Measurements from ENCODE around the gene ZNF775.

ZNF775 gene

GRCh38 chr7:150377635-150378034, 1.5 kb upstream of the ZNF775 start:
- no peak for TF ChIP-seq TAF1 (IDR thresholded peaks at IDR 0.05; ENCODE audit: low read depth)
- TF ChIP-seq, protein P1, sequence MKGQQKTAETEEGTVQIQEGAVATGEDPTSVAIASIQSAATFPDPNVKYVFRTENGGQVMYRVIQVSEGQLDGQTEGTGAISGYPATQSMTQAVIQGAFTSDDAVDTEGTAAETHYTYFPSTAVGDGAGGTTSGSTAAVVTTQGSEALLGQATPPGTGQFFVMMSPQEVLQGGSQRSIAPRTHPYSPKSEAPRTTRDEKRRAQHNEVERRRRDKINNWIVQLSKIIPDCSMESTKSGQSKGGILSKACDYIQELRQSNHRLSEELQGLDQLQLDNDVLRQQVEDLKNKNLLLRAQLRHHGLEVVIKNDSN (IDR thresholded peaks at IDR 0.05): no peak

DNA sequence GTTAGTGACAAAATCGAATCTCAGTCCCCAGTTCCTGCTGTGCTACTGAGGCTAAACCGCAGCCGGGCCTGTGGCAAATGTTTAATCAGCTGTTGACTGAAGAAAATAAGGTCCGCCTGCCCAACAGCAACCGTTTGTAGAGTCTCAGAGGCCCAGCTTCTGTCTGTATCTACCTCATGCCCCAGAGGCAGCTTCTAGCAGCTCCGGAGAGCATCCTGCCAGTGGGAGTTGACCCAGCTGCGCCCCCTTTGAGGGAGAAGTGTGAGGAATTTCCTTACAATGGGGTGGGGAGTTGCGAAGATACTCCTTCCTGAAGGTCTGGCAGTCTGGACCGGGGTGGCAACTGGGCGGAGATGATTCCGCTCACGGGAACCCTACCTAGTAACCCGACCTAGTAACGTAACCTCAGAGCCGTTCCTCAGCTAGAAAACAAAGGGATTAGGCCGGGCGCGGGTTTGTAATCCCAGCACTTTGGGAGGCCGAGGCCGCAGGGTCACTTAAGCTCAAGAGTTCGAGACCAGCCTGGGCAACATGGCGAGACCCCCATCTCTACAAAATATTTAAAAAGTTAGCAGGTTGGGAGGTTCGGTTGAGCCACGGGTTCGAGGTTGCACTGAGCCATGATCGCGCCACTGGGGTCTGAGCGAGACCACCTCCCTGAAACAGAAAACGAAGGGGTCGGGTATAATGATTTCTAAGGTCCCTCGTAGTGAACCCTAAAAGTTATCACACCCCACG, 846 bp upstream of the ZNF775 start:
- TF ChIP-seq RAD21 (IDR thresholded peaks at IDR 0.05; ENCODE audit: low read depth): 0 out of 2 replicates have a peak, but pooled peaks have one; percentile 5
- TF ChIP-seq CEBPB (IDR thresholded peaks at IDR 0.05): no peak

DNA sequence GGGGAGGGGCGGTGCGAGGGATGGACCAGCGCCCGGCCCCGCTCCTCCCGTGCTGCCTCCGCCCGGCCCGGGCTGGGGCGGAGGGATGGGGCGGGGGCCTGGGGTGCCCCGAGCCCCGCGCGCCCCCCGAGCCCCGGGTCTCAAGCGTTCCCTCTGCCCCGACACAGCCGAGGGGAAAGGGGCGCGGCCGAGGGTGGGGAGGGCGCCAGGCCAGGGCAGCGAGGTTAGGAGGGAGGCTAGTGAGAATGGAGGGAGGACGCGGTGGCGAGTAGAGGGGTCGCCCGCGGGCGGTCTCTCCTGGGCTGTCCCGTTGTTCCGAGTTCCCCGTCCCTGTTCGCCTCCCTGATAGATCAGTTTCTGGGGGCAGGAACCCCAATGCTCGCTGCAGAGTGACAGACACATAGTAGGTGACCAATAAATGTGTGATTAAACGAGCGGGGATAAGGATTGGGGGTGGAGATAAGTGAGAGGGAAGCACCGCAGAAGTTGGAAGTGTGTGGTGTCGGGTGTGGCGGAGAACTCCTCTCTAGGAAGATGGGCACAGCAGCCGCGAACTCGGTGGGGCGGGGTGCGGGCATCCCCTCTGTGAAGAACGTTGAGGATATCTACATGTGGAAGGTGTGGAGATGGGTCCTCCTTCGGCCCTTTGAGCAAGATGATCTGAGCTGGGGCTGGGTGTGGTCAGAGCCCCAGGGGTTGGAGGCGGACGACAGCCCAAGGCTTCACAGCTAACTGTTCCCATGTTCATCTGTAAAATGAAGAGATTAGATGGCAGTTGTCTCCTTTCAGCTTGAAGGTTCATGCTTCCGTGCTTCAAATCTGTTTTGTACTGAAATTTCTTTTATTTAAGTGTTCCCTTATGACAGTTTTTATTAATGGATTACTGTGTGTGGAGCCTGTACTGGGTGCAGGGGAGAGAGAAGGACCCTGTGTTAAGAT, 580 bp downstream of the ZNF775 start:
- TF ChIP-seq CREB1 (IDR thresholded peaks at IDR 0.05; ENCODE audit: low read depth) (no peak), ZBTB7A (IDR thresholded peaks at IDR 0.05; ENCODE audit: low read depth) (peak; percentile 83), RAD21 (IDR thresholded peaks at IDR 0.05; ENCODE audit: low read depth) (no peak), YY1 (IDR thresholded peaks at IDR 0.05; ENCODE audit: low read depth) (no peak), MAX (IDR thresholded peaks at IDR 0.05) (peak; percentile 38; the same call in 1 of the 2 replicates), TEAD4 (IDR thresholded peaks at IDR 0.05) (no peak), TAF1 (IDR thresholded peaks at IDR 0.05; ENCODE audit: low read depth) (no peak), NFIC (IDR thresholded peaks at IDR 0.05) (no peak), CEBPB (IDR thresholded peaks at IDR 0.05) (no peak), TCF12 (IDR thresholded peaks at IDR 0.05; ENCODE audit: low read depth) (no peak)
- TF ChIP-seq, protein P2, sequence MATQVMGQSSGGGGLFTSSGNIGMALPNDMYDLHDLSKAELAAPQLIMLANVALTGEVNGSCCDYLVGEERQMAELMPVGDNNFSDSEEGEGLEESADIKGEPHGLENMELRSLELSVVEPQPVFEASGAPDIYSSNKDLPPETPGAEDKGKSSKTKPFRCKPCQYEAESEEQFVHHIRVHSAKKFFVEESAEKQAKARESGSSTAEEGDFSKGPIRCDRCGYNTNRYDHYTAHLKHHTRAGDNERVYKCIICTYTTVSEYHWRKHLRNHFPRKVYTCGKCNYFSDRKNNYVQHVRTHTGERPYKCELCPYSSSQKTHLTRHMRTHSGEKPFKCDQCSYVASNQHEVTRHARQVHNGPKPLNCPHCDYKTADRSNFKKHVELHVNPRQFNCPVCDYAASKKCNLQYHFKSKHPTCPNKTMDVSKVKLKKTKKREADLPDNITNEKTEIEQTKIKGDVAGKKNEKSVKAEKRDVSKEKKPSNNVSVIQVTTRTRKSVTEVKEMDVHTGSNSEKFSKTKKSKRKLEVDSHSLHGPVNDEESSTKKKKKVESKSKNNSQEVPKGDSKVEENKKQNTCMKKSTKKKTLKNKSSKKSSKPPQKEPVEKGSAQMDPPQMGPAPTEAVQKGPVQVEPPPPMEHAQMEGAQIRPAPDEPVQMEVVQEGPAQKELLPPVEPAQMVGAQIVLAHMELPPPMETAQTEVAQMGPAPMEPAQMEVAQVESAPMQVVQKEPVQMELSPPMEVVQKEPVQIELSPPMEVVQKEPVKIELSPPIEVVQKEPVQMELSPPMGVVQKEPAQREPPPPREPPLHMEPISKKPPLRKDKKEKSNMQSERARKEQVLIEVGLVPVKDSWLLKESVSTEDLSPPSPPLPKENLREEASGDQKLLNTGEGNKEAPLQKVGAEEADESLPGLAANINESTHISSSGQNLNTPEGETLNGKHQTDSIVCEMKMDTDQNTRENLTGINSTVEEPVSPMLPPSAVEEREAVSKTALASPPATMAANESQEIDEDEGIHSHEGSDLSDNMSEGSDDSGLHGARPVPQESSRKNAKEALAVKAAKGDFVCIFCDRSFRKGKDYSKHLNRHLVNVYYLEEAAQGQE (IDR thresholded peaks at IDR 0.05; ENCODE audit: low read depth): no peak

DNA sequence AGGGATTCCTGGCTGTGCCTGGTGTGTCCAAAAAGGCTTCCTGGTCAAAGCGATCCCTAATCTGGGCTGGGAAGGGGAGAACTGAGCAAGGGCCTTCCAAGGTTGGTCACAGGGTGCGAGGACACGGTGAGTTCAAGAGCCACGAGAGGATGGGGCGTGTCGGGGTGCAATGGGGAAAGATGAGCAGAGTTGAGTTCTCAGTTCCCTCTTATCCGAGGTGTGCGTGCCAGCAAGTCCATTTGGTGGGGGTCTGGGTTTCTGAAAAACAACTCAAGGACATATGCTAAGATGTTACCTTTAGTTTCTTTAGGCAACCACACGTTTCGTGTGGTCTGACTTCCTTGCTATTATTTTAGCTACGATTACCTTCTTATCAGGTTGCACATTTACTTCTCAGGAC, 1.3 kb downstream of the ZNF775 start:
- TF ChIP-seq YY1 (IDR thresholded peaks at IDR 0.05; ENCODE audit: low read depth) (no peak), RAD21 (IDR thresholded peaks at IDR 0.05; ENCODE audit: low read depth) (no peak), TCF12 (IDR thresholded peaks at IDR 0.05; ENCODE audit: low read depth) (no peak), TEAD4 (IDR thresholded peaks at IDR 0.05) (no peak), CEBPB (IDR thresholded peaks at IDR 0.05) (no peak), EP300 (IDR thresholded peaks at IDR 0.05; ENCODE audit: borderline replicate concordance) (no peak), ZBTB7A (IDR thresholded peaks at IDR 0.05; ENCODE audit: low read depth) (no peak), MAX (IDR thresholded peaks at IDR 0.05) (no peak), TAF1 (IDR thresholded peaks at IDR 0.05; ENCODE audit: low read depth) (no peak), EGR1 (IDR thresholded peaks at IDR 0.05) (no peak), CREB1 (IDR thresholded peaks at IDR 0.05; ENCODE audit: low read depth) (no peak), FOXM1 (IDR thresholded peaks at IDR 0.05; ENCODE audit: borderline replicate concordance, low read depth) (no peak), NFIC (IDR thresholded peaks at IDR 0.05) (no peak)
- TF ChIP-seq, protein P2 (IDR thresholded peaks at IDR 0.05; ENCODE audit: low read depth): no peak
- TF ChIP-seq, protein P1 (IDR thresholded peaks at IDR 0.05): no peak

GRCh38 chr7:150381096-150381495, 2.0 kb downstream of the ZNF775 start:
- TF ChIP-seq ZBTB7A (IDR thresholded peaks at IDR 0.05; ENCODE audit: low read depth) (no peak), EGR1 (IDR thresholded peaks at IDR 0.05) (no peak), MAX (IDR thresholded peaks at IDR 0.05) (no peak), NFIC (IDR thresholded peaks at IDR 0.05) (no peak)

- TF ChIP-seq MAX (IDR thresholded peaks at IDR 0.05) (no peak), ZBTB7A (IDR thresholded peaks at IDR 0.05; ENCODE audit: low read depth) (no peak), NFIC (IDR thresholded peaks at IDR 0.05) (no peak), CEBPB (IDR thresholded peaks at IDR 0.05) (no peak), RAD21 (IDR thresholded peaks at IDR 0.05; ENCODE audit: low read depth) (no peak), TEAD4 (IDR thresholded peaks at IDR 0.05) (no peak), EGR1 (IDR thresholded peaks at IDR 0.05) (no peak), TCF12 (IDR thresholded peaks at IDR 0.05; ENCODE audit: low read depth) (no peak), YY1 (IDR thresholded peaks at IDR 0.05; ENCODE audit: low read depth) (no peak)
- TF ChIP-seq, protein P1 (IDR thresholded peaks at IDR 0.05): no peak
These were observed 2.6 kb downstream of the ZNF775 start for GRCh38 chr7:150381785-150382122.

Measured in Ishikawa (cell line).